DOHH2 (cell line): ENCODE measurements around the gene GFAP.

Source experiments
- EZH2phosphoT487 ChIP-seq: fragments of 200-600 bp; sonication (generic); IDR thresholded peaks from 2 replicates; pipeline ENCODE4 v1.6.1; 2017; ENCODE audit warnings: borderline replicate concordance, mild to moderate bottlenecking, antibody characterized with exemption, low read length, moderate library complexity, mixed read lengths
- TF ChIP-seq, protein P1 (sequence below): fragments of 200-600 bp; sonication (generic); IDR thresholded peaks from one replicate; pipeline ENCODE4 v1.5.1; 2014; ENCODE audit warnings: antibody characterized with exemption, mild to moderate bottlenecking, low read depth, low read length; ENCODE audit not compliant: poor library complexity, severe bottlenecking

- TF ChIP-seq, protein P1, sequence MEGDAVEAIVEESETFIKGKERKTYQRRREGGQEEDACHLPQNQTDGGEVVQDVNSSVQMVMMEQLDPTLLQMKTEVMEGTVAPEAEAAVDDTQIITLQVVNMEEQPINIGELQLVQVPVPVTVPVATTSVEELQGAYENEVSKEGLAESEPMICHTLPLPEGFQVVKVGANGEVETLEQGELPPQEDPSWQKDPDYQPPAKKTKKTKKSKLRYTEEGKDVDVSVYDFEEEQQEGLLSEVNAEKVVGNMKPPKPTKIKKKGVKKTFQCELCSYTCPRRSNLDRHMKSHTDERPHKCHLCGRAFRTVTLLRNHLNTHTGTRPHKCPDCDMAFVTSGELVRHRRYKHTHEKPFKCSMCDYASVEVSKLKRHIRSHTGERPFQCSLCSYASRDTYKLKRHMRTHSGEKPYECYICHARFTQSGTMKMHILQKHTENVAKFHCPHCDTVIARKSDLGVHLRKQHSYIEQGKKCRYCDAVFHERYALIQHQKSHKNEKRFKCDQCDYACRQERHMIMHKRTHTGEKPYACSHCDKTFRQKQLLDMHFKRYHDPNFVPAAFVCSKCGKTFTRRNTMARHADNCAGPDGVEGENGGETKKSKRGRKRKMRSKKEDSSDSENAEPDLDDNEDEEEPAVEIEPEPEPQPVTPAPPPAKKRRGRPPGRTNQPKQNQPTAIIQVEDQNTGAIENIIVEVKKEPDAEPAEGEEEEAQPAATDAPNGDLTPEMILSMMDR: no peak
- TF ChIP-seq EZH2phosphoT487: no peak
Measured at GRCh38 chr17:44948315-44948795, 33.1 kb upstream of the GFAP start.
